Thoracic aorta endothelial cell (primary cell): ENCODE data around the gene IL21. TPM values are rescaled to one million over a fixed set of nuclear protein-coding genes. Genes with fewer than 3 reads are reported as not detected.

Experiments
- total RNA-seq: library from RNA; depleted of rRNA; stranded (reverse); fragments of >200 nt; gene quantifications from 2 replicates; pipeline ENCODE4 v1.2.3, GENCODE V29; 2012

Gene IL21
- total RNA-seq = not detected in 2 replicates

GRCh38 chr4:122621016-122621507 is at the start of gene IL21:
TSS of gene IL21 (minus strand) at chr4:122621066. CDS start at chr4:122621011, 55 bp downstream.

Other genes starting within 250 kb of the IL21 start
- gene ADAD1, start 242.1 kb downstream of the IL21 start, total RNA-seq = not detected in 2 replicates
- not detected in 2 replicates for gene IL2, start 164.3 kb downstream of the IL21 start, total RNA-seq
- 2.8 and 4.2 TPM in 2 replicates for gene BBS12, start 111.6 kb upstream of the IL21 start, total RNA-seq
- gene FGF2, start 205.8 kb upstream of the IL21 start, total RNA-seq = 26.3 and 30.0 TPM in 2 replicates